Right lobe of liver (tissue), 4 donors: Measurements from ENCODE around the gene SF3B3.

Experiments
- CTCF ChIP-seq, 4 donors: fragments of 200-600 bp in 3 of 4; fragments of 450-650 bp in 1 of 4; IDR thresholded peaks; one replicate each; pipeline versions ENCODE4 v1.5.1 to v1.8.0; 2016 to 2022; ENCODE audit warnings: antibody characterized with exemption in 4 of 4, mild to moderate bottlenecking in 2 of 4
- POLR2A ChIP-seq: fragments of 450-650 bp; IDR thresholded peaks from one replicate; pipeline ENCODE4 v1.6.1; 2017; ENCODE audit warnings: antibody characterized with exemption, mild to moderate bottlenecking
- donor health status: DM: no; HTN: no; CAD: no.
- donor health status: DM: no; HTN: no; CAD: no.
- donor health status: DM: no; HTN: yes; CAD: no.

GRCh38 chr16:70552675-70553074 is 29.1 kb downstream of the SF3B3 start:
- TF ChIP-seq CTCF (IDR thresholded peaks at IDR 0.05): no peak
- TF ChIP-seq POLR2A: no peak
